ENCODE measurements around the gene SCGB1D4. TPM values are rescaled to one million over a fixed set of nuclear protein-coding genes. Genes with fewer than 3 reads are reported as not detected.

Gene SCGB1D4
- total RNA-seq, 4 donors from 2014 or later: not detected

- no peaks in the 10 kb centered on the region for H3K9me3 ChIP-seq
Measured at GRCh38 chr11:62324731-62325556, 26.1 kb upstream of the SCGB1D4 start.

GRCh38 chr11:62322524-62322923 is 23.6 kb upstream of the SCGB1D4 start:
- Histone ChIP-seq H3K27me3 (no peaks in the 10 kb centered on the region), H3K4me1 (no peaks in the 10 kb centered on the region), H3K4me3 (no peak overlapping the region), H3K36me3 (no peaks in the 10 kb centered on the region), H3K27ac (no peak overlapping the region), H3K9me3 (no peaks in the 10 kb centered on the region)
- 79% methylated on average over 2 of the region's 2 CpGs for WGBS
- DNase-seq (ENCODE audit: low spot score in 2 of 2): no peak
- no peak for TF ChIP-seq POLR2AphosphoS5 (IDR thresholded peaks at IDR 0.05)
- TF ChIP-seq POLR2A (IDR thresholded peaks at IDR 0.05): no peak
- TF ChIP-seq EP300 (IDR thresholded peaks at IDR 0.05): no peak
- TF ChIP-seq CTCF (IDR thresholded peaks at IDR 0.05): no peak

More at GRCh38 chr11:62324731-62325556, 26.1 kb upstream of the SCGB1D4 start:
- 34% methylated on average over 17 of the region's 18 CpGs for WGBS
- no peak overlapping the region for H3K27ac ChIP-seq
- H3K36me3 ChIP-seq: no peaks in the 10 kb centered on the region
- no peak for TF ChIP-seq EP300 (IDR thresholded peaks at IDR 0.05)
- peak; percentile 22 to 69 for TF ChIP-seq CTCF (IDR thresholded peaks at IDR 0.05)
- no peak for DNase-seq (ENCODE audit: low spot score in 2 of 2)
- no peak overlapping the region for H3K4me3 ChIP-seq
- no peaks in the 10 kb centered on the region for H3K27me3 ChIP-seq
- H3K4me1 ChIP-seq: no peaks in the 10 kb centered on the region

DNA sequence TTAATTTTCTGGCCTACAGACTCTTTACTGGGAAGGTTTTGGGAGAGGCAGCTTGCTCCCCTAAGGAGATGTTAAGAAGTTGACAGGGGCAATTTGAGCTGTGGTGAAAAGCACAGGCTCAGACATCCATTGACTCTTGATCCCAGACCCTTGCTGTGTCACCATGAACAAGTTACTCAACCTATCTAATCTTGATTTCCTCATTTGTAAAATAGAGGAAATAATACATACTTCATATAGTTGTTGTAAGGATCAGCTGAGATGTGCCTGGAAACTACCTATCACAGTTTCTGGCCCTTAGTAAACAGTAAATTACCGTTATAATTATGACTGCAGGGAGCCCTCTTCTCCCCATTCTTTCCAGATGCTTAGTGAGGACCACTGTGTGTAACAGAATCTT is 16.6 kb upstream of the SCGB1D4 start:
- DNase-seq (ENCODE audit: low spot score in 2 of 2): no peak
- Histone ChIP-seq H3K4me1 (no peaks in the 10 kb centered on the region), H3K4me3 (no peak overlapping the region), H3K9me3 (no peaks in the 10 kb centered on the region), H3K36me3 (no peaks in the 10 kb centered on the region), H3K27me3 (no peaks in the 10 kb centered on the region), H3K27ac (no peak overlapping the region)
- WGBS: 78% methylated on average over 1 of the region's 1 CpG
- TF ChIP-seq EP300 (IDR thresholded peaks at IDR 0.05) (no peak), POLR2A (IDR thresholded peaks at IDR 0.05) (no peak), CTCF (IDR thresholded peaks at IDR 0.05) (no peak), POLR2AphosphoS5 (IDR thresholded peaks at IDR 0.05) (no peak)

- no peak for DNase-seq (ENCODE audit: low spot score in 2 of 2)
- no peak for TF ChIP-seq CTCF (IDR thresholded peaks at IDR 0.05)
- no peak for TF ChIP-seq EP300 (IDR thresholded peaks at IDR 0.05)
- no peak for TF ChIP-seq POLR2A (IDR thresholded peaks at IDR 0.05)
- TF ChIP-seq POLR2AphosphoS5 (IDR thresholded peaks at IDR 0.05): no peak
- 59% methylated on average over 7 of the region's 7 CpGs for WGBS
- Histone ChIP-seq H3K4me3 (no peak overlapping the region), H3K36me3 (no peaks in the 10 kb centered on the region), H3K4me1 (no peaks in the 10 kb centered on the region), H3K27ac (no peak overlapping the region), H3K27me3 (peaks cover 10% of the 10 kb centered on the region), H3K9me3 (no peaks in the 10 kb centered on the region)
Measured at GRCh38 chr11:62309991-62310390, 11.1 kb upstream of the SCGB1D4 start.

GRCh38 chr11:62307950-62308349 is 9.1 kb upstream of the SCGB1D4 start:
- Histone ChIP-seq H3K4me1 (no peaks in the 10 kb centered on the region), H3K4me3 (no peak overlapping the region), H3K27ac (no peak overlapping the region), H3K9me3 (no peaks in the 10 kb centered on the region), H3K27me3 (peaks cover 10% of the 10 kb centered on the region), H3K36me3 (no peaks in the 10 kb centered on the region)
- no peak for TF ChIP-seq EP300 (IDR thresholded peaks at IDR 0.05)
- no peak for TF ChIP-seq POLR2AphosphoS5 (IDR thresholded peaks at IDR 0.05)
- TF ChIP-seq POLR2A (IDR thresholded peaks at IDR 0.05): no peak
- TF ChIP-seq CTCF (IDR thresholded peaks at IDR 0.05): no peak
- DNase-seq (ENCODE audit: low spot score in 2 of 2): no peak
